Esophagus squamous epithelium (tissue), 5 donors: Measurements from ENCODE around the gene JADE1. TPM values are rescaled to one million over a fixed set of nuclear protein-coding genes. Genes with fewer than 3 reads are reported as not detected.

Source experiments
- DNase-seq: peaks from one replicate; lab custom pipeline; 2025; lab: John Stamatoyannopoulos, UW
- H3K27ac ChIP-seq, 4 donors: fragments of 200-600 bp; sonication (generic); one replicate each; pipeline ENCODE4 v1.5.1; 2016 to 2019; ENCODE audit warnings: mild to moderate bottlenecking in 1 of 4
- H3K27me3 ChIP-seq, 4 donors: fragments of 200-600 bp; sonication (generic); 1 replicate in 3 of 4; 2 replicates in 1 of 4; pipeline versions ENCODE4 v1.5.1 to v1.6.0; 2017 to 2021; ENCODE audit warnings: antibody characterized with exemption in 1 of 4
- H3K36me3 ChIP-seq, 3 donors: fragments of 200-600 bp; sonication (generic); one replicate each; pipeline ENCODE4 v1.5.1; 2016 to 2019
- H3K4me1 ChIP-seq, 3 donors: fragments of 200-600 bp; sonication (generic); one replicate each; pipeline ENCODE4 v1.5.1; 2017 to 2019
- H3K4me3 ChIP-seq, 4 donors: fragments of 200-600 bp; sonication (generic); 1 replicate in 3 of 4; 2 replicates in 1 of 4; pipeline ENCODE4 v1.5.1; 2016 to 2019; ENCODE audit warnings: mild to moderate bottlenecking in 2 of 4, moderate library complexity in 1 of 4
- H3K9me3 ChIP-seq, 3 donors: fragments of 200-600 bp; sonication (generic); one replicate each; pipeline ENCODE4 v1.5.1; 2016 to 2019
- CTCF ChIP-seq, 6 experiments: fragments of 450-650 bp in 4 of 6; fragments of 200-600 bp in 2 of 6; sonication (generic) in 2 of 6; IDR thresholded peaks; one replicate each; pipeline ENCODE4 v1.5.1; 2016 to 2019; ENCODE audit warnings: antibody characterized with exemption in 6 of 6, mild to moderate bottlenecking in 4 of 6, moderate library complexity in 4 of 6
- POLR2A ChIP-seq, 4 donors: fragments of 450-650 bp; IDR thresholded peaks; one replicate each; pipeline ENCODE4 v1.6.1; 2017; ENCODE audit warnings: antibody characterized with exemption in 4 of 4, mild to moderate bottlenecking in 4 of 4, moderate library complexity in 3 of 4
- WGBS, 2 donors: methylation state at CpG; one replicate each; pipeline ENCODE4 v1.1.5; 2018; 5-methylcytosine and 5-hydroxymethylcytosine counted together
- intact Hi-C: fragments of 100-400 bp; cut with DNase I; formaldehyde crosslinking; loops from one replicate; pipeline ENCODE4 v1.15.0; 2022
- total RNA-seq, 4 donors: library from RNA; depleted of rRNA; stranded (reverse); fragments of >200 nt; gene quantifications; one replicate each; pipeline ENCODE4 v1.1.0, GENCODE V29; 2016
- donor health status: DM: yes; HTN: yes; CAD: no.

JADE1 gene
- total RNA-seq, 4 donors from 2014 or later, result 3.6 to 27.1 (median 8.3) TPM

GRCh38 chr4:128858879-128859671 lies 49.6 kb downstream of the JADE1 start:
- intact Hi-C loops, result no loop called here
- Histone ChIP-seq H3K27me3 (no peaks in the 10 kb centered on the region), H3K4me3 (no peak overlapping the region), H3K36me3 (peaks cover 0 to 95% (median 41%) of the 10 kb centered on the region in 3 donors), H3K4me1 (peaks cover 0 to 43% (median 0%) of the 10 kb centered on the region in 3 donors), H3K27ac (no peak overlapping the region), H3K9me3 (no peaks in the 10 kb centered on the region)
- TF ChIP-seq POLR2A (IDR thresholded peaks at IDR 0.05) (no peak), CTCF (IDR thresholded peaks at IDR 0.05) (no peak)
- DNase-seq, result no peak
- 77 to 81% methylated on average over 18 of the region's 18 CpGs for WGBS, 2 donors

GRCh38 chr4:128859887-128860677 lies 50.6 kb downstream of the JADE1 start:
- H3K27me3 ChIP-seq, result no peaks in the 10 kb centered on the region
- TF ChIP-seq POLR2A (IDR thresholded peaks at IDR 0.05) (no peak), CTCF (IDR thresholded peaks at IDR 0.05) (no peak)
- H3K4me1 ChIP-seq, result peaks cover 0 to 43% (median 0%) of the 10 kb centered on the region in 3 donors
- DNase-seq, result no peak
- WGBS, 2 donors, result 32 to 36% methylated on average over 6 of the region's 6 CpGs
- intact Hi-C loops, result loop anchor here (10.0 kb wide), 3 partner anchors 295 to 665 kb away; no protein-coding TSS in a partner anchor
- peaks cover 0 to 95% (median 41%) of the 10 kb centered on the region in 3 donors for H3K36me3 ChIP-seq
- H3K9me3 ChIP-seq, result no peaks in the 10 kb centered on the region
- no peak overlapping the region for H3K4me3 ChIP-seq
- no peak overlapping the region for H3K27ac ChIP-seq

- Histone ChIP-seq H3K36me3 (peaks cover 0 to 90% (median 23%) of the 10 kb centered on the region in 3 donors), H3K27me3 (no peaks in the 10 kb centered on the region), H3K27ac (no peak overlapping the region), H3K4me3 (no peak overlapping the region), H3K9me3 (no peaks in the 10 kb centered on the region), H3K4me1 (peaks cover 0 to 47% (median 0%) of the 10 kb centered on the region in 3 donors)
- DNase-seq, result no peak
- 77 to 79% methylated on average over 6 to 13 of the region's 13 CpGs for WGBS, 2 donors
- intact Hi-C loops, result loop anchor here (10.0 kb wide), 3 partner anchors 297 to 667 kb away; no protein-coding TSS in a partner anchor
- TF ChIP-seq CTCF (IDR thresholded peaks at IDR 0.05) (no peak), POLR2A (IDR thresholded peaks at IDR 0.05) (no peak)
Observed at GRCh38 chr4:128861856-128862518, 52.5 kb downstream of the JADE1 start.

GRCh38 chr4:128862608-128863311 lies 53.3 kb downstream of the JADE1 start:
- H3K27ac ChIP-seq, result peak overlapping the region in 1 of 4 donors; percentile 23
- DNase-seq, result no peak
- H3K36me3 ChIP-seq, result peaks cover 0 to 90% (median 16%) of the 10 kb centered on the region in 3 donors
- TF ChIP-seq CTCF (IDR thresholded peaks at IDR 0.05) (no peak), POLR2A (IDR thresholded peaks at IDR 0.05) (no peak)
- no peaks in the 10 kb centered on the region for H3K9me3 ChIP-seq
- H3K4me1 ChIP-seq, result peaks cover 0 to 47% (median 0%) of the 10 kb centered on the region in 3 donors
- 59 to 78% methylated on average over 12 to 14 of the region's 14 CpGs for WGBS, 2 donors
- H3K27me3 ChIP-seq, result no peaks in the 10 kb centered on the region
- intact Hi-C loops, result loop anchor here (10.0 kb wide), 3 partner anchors 298 to 668 kb away; no protein-coding TSS in a partner anchor
- no peak overlapping the region for H3K4me3 ChIP-seq
